Neural progenitor cell (in vitro differentiated cells): ENCODE measurements around the gene TELO2. TPM values are rescaled to one million over a fixed set of nuclear protein-coding genes. Genes with fewer than 3 reads are reported as not detected.
A peak's percentile ranks its signal among the peaks of the same experiment; 100 is the strongest.

Experiments
- DNase-seq: peaks from one replicate; pipeline ENCODE4 v3.0.0-alpha.2; 2016; ENCODE audit warnings: low spot score
- H2AFZ ChIP-seq: fragments of 200-600 bp; sonication (generic); replicated peaks from 2 replicates; pipeline ENCODE4 v1.6.1; 2016; ENCODE audit warnings: antibody characterized with exemption
- H3F3A ChIP-seq: fragments of 200-600 bp; sonication (generic); 2 replicates; pipeline ENCODE4 v1.6.1; 2016; ENCODE audit warnings: antibody characterized with exemption, low read depth
- H3K27ac ChIP-seq: fragments of 200-600 bp; sonication (generic); 2 replicates; pipeline ENCODE4 v1.5.1; 2016; ENCODE audit warnings: mild to moderate bottlenecking
- H3K27me3 ChIP-seq: fragments of 200-600 bp; sonication (generic); 2 replicates; pipeline ENCODE4 v1.6.1; 2016; ENCODE audit warnings: mild to moderate bottlenecking, moderate library complexity
- H3K36me3 ChIP-seq: fragments of 200-600 bp; sonication (generic); 2 replicates; pipeline ENCODE4 v1.5.1; 2016
- H3K4me1 ChIP-seq: fragments of 200-600 bp; sonication (generic); 2 replicates; pipeline ENCODE4 v1.6.1; 2016; ENCODE audit warnings: mixed run types
- H3K4me2 ChIP-seq: fragments of 200-600 bp; sonication (generic); 2 replicates; pipeline ENCODE4 v1.6.1; 2016
- H3K4me3 ChIP-seq: fragments of 200-600 bp; sonication (generic); 2 replicates; pipeline ENCODE4 v1.5.1; 2016
- H3K79me2 ChIP-seq: fragments of 200-600 bp; sonication (generic); 2 replicates; pipeline ENCODE4 v1.6.1; 2016; ENCODE audit warnings: low read depth
- H3K9ac ChIP-seq: fragments of 200-600 bp; sonication (generic); 2 replicates; pipeline ENCODE4 v1.6.1; 2016
- H3K9me3 ChIP-seq: fragments of 200-600 bp; sonication (generic); 2 replicates; pipeline ENCODE4 v1.5.1; 2016; ENCODE audit warnings: low read depth
- H4K20me1 ChIP-seq: fragments of 200-600 bp; sonication (generic); 2 replicates; pipeline ENCODE4 v1.6.1; 2016; ENCODE audit warnings: low read depth
- H3K27ac Mint-ChIP-seq: 3 replicates; pipeline ENCODE4 v1.8.0; 2021; ENCODE audit warnings: mixed read lengths
- H3K27me3 Mint-ChIP-seq: 2 replicates; pipeline ENCODE4 v1.8.0; 2022; ENCODE audit warnings: low read depth, mild to moderate bottlenecking, inconsistent platforms, moderate library complexity, mixed read lengths; ENCODE audit not compliant: insufficient read depth
- H3K36me3 Mint-ChIP-seq: 3 replicates; pipeline ENCODE4 v1.8.0; 2021; ENCODE audit warnings: mixed read lengths
- H3K4me1 Mint-ChIP-seq: 3 replicates; pipeline ENCODE4 v1.8.0; 2021; ENCODE audit warnings: mixed read lengths
- H3K4me3 Mint-ChIP-seq: 3 replicates; pipeline ENCODE4 v1.8.0; 2021; ENCODE audit warnings: mild to moderate bottlenecking, moderate library complexity, mixed read lengths
- H3K9me3 Mint-ChIP-seq: 3 replicates; pipeline ENCODE4 v1.8.0; 2020; ENCODE audit warnings: mixed read lengths
- CTCF ChIP-seq: fragments of 200-600 bp; sonication (generic); IDR thresholded peaks from 2 replicates; pipeline ENCODE4 v1.5.1; 2017; ENCODE audit warnings: antibody characterized with exemption, mild to moderate bottlenecking
- EZH2 ChIP-seq: fragments of 200-600 bp; sonication (generic); IDR thresholded peaks from 2 replicates; pipeline ENCODE4 v1.6.1; 2017; ENCODE audit warnings: antibody characterized with exemption, mild to moderate bottlenecking, moderate library complexity
- EZH2phosphoT487 ChIP-seq: fragments of 200-600 bp; sonication (generic); IDR thresholded peaks from 2 replicates; pipeline ENCODE4 v1.6.1; 2017; ENCODE audit warnings: antibody characterized with exemption
- total RNA-seq: library from RNA; depleted of rRNA; stranded (reverse); fragments of >200 nt; gene quantifications from 2 replicates; pipeline ENCODE4 v1.2.3, GENCODE V29; 2015; ENCODE audit warnings: low replicate concordance

The TELO2 gene
- total RNA-seq, 1 donor from 2014 or later: 18.3 TPM

- H3K4me3 ChIP-seq: no peak overlapping the region
- H3K27me3 Mint-ChIP-seq: no peaks in the 10 kb centered on the region
- H3K36me3 ChIP-seq: no peaks in the 10 kb centered on the region
- H3K4me2 ChIP-seq: peak overlapping the region; percentile 99
- no peak overlapping the region for H3K9ac ChIP-seq
- H3K9me3 ChIP-seq: no peaks in the 10 kb centered on the region
- no peak for TF ChIP-seq EZH2
- no peak for TF ChIP-seq EZH2phosphoT487
- no peak for TF ChIP-seq CTCF
- peaks cover 2% of the 10 kb centered on the region for H3K36me3 Mint-ChIP-seq
- peaks cover 10% of the 10 kb centered on the region for H3K4me1 ChIP-seq
- no peak for DNase-seq
- no peaks in the 10 kb centered on the region for H3K27me3 ChIP-seq
- H4K20me1 ChIP-seq: peaks cover 12% of the 10 kb centered on the region
- H3K4me3 Mint-ChIP-seq: peak overlapping the region; percentile 89
- H3K27ac ChIP-seq: no peak overlapping the region
- H3K79me2 ChIP-seq: peaks cover 23% of the 10 kb centered on the region
- H3K9me3 Mint-ChIP-seq: no peaks in the 10 kb centered on the region
- no peak overlapping the region for H2AFZ ChIP-seq
- no peak overlapping the region for H3K27ac Mint-ChIP-seq
- peaks cover 7% of the 10 kb centered on the region for H3K4me1 Mint-ChIP-seq
- H3F3A ChIP-seq: peaks cover 11% of the 10 kb centered on the region
Measured at GRCh38 chr16:1494711-1495110, 1.6 kb downstream of the TELO2 start.

- no peak for DNase-seq
- Mint-ChIP-seq H3K4me3 (peak overlapping the region; percentile 73), H3K27ac (no peak overlapping the region), H3K27me3 (no peaks in the 10 kb centered on the region), H3K36me3 (peaks cover 2% of the 10 kb centered on the region), H3K9me3 (no peaks in the 10 kb centered on the region), H3K4me1 (peaks cover 7% of the 10 kb centered on the region)
- peaks cover 12% of the 10 kb centered on the region for H4K20me1 ChIP-seq
- no peak overlapping the region for H3K27ac ChIP-seq
- no peak overlapping the region for H3K4me3 ChIP-seq
- peaks cover 11% of the 10 kb centered on the region for H3F3A ChIP-seq
- peaks cover 10% of the 10 kb centered on the region for H3K4me1 ChIP-seq
- peaks cover 23% of the 10 kb centered on the region for H3K79me2 ChIP-seq
- TF ChIP-seq EZH2: no peak
- H3K9ac ChIP-seq: no peak overlapping the region
- H3K27me3 ChIP-seq: no peaks in the 10 kb centered on the region
- no peak overlapping the region for H3K4me2 ChIP-seq
- no peak overlapping the region for H2AFZ ChIP-seq
- no peaks in the 10 kb centered on the region for H3K9me3 ChIP-seq
- H3K36me3 ChIP-seq: no peaks in the 10 kb centered on the region
Measured at GRCh38 chr16:1495211-1495888, 2.2 kb downstream of the TELO2 start.

- Histone ChIP-seq H3K4me2 (no peak overlapping the region), H3K79me2 (peaks cover 23% of the 10 kb centered on the region), H3K36me3 (no peaks in the 10 kb centered on the region), H4K20me1 (peaks cover 12% of the 10 kb centered on the region), H3K9me3 (no peaks in the 10 kb centered on the region), H3K27ac (no peak overlapping the region), H2AFZ (no peak overlapping the region), H3K27me3 (no peaks in the 10 kb centered on the region), H3K4me1 (peaks cover 10% of the 10 kb centered on the region), H3K9ac (no peak overlapping the region), H3K4me3 (no peak overlapping the region), H3F3A (peaks cover 11% of the 10 kb centered on the region)
- no peaks in the 10 kb centered on the region for H3K27me3 Mint-ChIP-seq
- TF ChIP-seq EZH2: no peak
- no peak for TF ChIP-seq CTCF
- no peak for TF ChIP-seq EZH2phosphoT487
- H3K27ac Mint-ChIP-seq: no peak overlapping the region
- DNase-seq: no peak
- peak overlapping the region; percentile 46 for H3K4me3 Mint-ChIP-seq
- H3K36me3 Mint-ChIP-seq: peaks cover 2% of the 10 kb centered on the region
- no peaks in the 10 kb centered on the region for H3K9me3 Mint-ChIP-seq
- H3K4me1 Mint-ChIP-seq: peaks cover 7% of the 10 kb centered on the region
Measured at GRCh38 chr16:1495889-1496262, 2.7 kb downstream of the TELO2 start.

- TF ChIP-seq EZH2phosphoT487 (no peak), EZH2 (no peak), CTCF (no peak)
- DNase-seq: no peak
- Histone ChIP-seq H2AFZ (no peak overlapping the region), H3K4me1 (peaks cover 10% of the 10 kb centered on the region), H3K36me3 (no peaks in the 10 kb centered on the region), H3K4me3 (no peak overlapping the region), H3K9me3 (no peaks in the 10 kb centered on the region), H3K4me2 (no peak overlapping the region), H3K9ac (no peak overlapping the region), H4K20me1 (peaks cover 12% of the 10 kb centered on the region), H3K27ac (no peak overlapping the region), H3K79me2 (peaks cover 23% of the 10 kb centered on the region), H3K27me3 (no peaks in the 10 kb centered on the region), H3F3A (peaks cover 11% of the 10 kb centered on the region)
- Mint-ChIP-seq H3K4me3 (no peak overlapping the region), H3K27me3 (no peaks in the 10 kb centered on the region), H3K9me3 (no peaks in the 10 kb centered on the region), H3K27ac (no peak overlapping the region), H3K36me3 (peaks cover 2% of the 10 kb centered on the region), H3K4me1 (peaks cover 7% of the 10 kb centered on the region)
Measured at GRCh38 chr16:1496464-1496863, 3.3 kb downstream of the TELO2 start.
